Measurements from ENCODE around the gene RASAL1.

Gene RASAL1

DNA sequence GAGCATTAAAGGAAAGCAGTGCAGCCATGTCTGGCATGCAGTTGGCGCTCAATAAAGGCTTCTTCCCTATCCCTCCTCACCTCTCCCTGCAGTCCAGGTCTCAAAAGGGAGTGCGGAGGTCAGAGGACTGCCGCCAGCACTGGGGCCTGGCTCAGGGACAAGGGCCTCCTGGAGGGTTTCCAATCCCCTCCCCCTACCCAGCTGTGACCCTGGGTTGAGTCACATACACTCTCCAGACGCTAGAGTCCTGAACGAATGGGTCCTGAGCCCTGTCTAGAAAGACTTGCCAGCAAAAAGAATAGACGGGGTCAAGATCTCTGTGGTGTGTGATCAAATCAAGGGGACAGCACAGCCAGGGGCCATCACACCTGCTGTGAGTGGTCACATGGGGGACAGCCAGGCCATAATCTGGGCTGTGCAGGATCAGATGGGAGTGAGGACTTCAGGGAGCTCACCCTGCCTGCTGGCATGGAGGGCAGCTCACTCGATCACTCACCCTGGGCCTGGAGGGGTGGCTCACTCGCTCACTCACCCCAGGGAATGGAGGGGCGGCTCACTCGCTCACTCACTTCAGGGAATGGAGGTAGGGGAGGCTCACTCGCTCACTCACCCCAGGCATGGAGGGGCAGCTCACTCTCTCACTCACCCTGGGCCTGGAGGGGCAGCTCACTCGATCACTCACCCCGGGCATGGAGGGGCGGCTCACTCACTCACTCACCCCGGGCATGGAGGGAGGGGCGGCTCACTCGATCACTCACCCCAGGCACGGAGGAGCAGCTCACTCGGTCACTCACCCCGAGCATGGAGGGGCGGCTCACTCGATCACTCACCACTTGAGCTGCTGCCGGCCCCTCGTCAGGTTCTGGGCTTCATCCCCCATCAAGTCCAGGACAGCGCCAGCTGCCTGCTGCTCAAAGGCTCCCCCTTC lies 26.8 kb upstream of the RASAL1 start:
- DNase-seq (ENCODE audit: extremely low read depth in 1 of 2, low read depth in 1 of 2): no peak

DNA sequence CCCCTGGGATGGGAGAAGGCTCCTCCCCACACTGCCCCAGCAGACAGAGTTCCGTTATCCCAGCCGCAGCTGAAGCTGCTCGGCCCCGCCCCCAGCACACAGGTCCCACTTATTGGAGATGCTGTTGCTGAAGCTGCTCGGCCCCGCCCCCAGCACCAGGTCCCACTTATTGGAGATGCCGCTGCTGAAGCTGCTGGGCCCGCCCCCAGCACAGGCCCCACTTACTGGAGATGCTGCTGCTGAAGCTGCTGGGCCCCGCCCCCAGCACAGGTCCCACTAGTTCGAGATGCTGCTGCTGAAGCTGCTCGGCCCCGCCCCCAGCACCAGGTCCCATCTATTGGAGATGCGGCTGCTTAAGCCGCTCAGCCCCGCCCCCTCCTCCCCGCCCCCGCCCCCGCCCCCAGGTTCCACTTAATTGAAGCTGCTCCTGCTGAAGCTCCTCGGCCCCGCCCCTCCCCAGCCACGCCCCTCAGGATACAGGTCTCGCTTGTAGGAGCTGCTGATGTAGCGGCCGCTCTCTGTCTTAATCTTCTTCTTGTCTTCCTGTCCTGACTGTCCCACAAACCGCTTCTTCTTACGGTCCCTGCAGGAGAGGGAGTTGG lies 26.0 kb upstream of the RASAL1 start:
- no peak for DNase-seq (ENCODE audit: extremely low read depth in 1 of 2, low read depth in 1 of 2)

DNA sequence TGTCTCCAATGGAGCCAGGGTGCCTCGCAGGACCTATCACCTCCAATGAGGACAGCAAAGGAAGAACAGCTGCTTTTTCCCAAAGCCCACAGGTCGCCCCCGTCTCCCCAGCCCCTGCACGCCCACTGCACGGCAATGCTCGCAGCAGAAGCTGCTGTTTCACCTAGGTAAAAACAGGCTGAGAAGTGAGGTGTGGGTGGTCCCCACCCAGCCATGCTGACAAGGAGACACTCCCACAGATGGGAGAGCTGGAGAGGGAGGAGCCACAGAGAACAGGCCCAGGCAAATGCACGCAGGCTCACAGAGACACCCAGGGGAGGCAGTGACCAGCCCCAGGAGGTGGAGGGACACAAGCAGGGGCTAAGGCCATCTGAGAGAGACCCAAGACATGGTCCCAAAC lies 24.4 kb upstream of the RASAL1 start:
- no peak for DNase-seq (ENCODE audit: extremely low read depth in 1 of 2, low read depth in 1 of 2)

DNA sequence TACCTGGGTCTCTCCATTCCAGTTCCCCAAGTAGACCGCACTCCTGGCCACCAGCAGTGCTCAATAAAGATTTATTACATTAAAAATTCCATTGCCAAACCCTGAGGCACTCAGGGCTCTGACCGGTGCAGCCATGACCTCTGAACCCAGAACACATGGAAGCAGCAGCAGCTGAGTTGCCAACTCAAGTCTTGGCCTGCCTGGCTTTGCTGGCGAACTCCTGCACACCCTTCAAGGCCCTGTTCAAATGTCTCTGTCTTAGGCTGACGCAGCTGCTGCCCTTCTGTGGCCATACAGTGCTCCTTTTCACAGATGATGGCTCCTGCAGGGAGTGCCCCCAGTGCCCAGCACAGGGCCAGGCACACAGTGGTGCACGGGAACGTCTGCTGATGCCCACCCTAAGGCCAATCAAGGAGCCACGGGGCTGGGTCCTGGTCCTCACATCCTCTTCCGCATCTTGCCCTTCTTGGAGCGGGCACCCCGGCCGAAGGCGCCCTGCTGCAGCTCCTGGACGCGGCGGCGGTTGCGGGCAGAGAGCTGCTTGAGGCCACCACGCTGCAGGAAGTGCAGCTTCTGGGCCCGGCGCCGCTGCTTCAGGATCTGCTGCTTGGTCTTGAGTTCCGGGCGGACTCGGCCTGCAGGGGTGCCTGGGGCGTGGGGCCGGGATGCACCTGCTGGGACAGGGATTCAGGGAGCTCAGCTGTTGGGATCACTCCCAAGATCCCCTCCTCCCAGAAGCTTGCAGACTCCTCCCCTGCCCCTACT lies 23.1 kb upstream of the RASAL1 start:
- no peak for DNase-seq (ENCODE audit: extremely low read depth in 1 of 2, low read depth in 1 of 2)

DNA sequence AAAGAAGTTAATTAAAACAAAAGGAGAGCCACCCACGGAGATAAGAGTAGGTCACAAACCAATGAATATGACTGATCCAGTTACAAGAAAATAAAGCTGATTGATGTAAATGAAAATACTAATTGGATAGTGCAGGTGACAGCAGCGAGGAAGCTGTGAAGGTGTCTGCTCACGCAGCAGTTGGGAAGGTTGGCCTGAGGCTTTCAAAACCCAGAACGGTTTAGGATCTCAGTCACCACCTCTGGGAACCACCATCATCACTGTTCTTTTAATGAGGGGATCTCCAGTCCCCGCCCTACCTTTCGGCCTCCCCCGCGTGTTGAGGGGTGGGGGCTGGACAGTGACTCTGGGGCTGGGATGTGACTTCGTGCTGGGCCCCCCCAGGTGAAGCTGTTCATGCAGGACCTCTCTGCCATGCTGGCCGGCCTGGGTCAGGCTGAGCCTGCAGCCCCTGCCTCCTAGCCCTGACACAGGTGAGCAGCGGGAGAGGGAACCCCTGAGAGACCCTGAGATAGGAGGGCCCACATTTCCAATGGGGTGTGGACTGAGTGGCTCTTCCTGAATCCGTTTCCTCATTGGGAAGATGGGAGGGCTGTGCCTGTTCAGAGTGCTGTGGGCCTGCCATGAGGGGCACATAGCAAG lies 21.8 kb upstream of the RASAL1 start:
- no peak for DNase-seq (ENCODE audit: extremely low read depth in 1 of 2, low read depth in 1 of 2)

DNA sequence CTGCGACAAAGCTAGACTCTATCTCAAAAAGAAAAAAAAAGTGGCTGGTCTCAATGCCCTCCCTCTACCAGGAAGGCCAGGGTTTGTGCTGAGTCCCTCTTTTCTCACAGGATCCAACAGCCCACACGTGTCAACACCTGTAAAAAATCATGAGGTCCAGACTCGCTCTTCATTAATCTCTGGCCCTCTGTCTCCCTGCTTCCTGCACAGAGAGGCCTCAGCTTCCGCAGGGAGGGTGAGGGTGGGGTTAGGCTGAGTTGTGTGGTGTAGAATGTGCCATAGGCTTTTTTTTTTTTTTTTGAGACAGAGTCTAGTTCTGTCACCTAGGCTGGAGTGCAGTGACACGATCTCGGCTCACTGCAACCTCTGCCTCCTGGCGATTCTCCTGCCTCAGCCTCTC lies 20.1 kb upstream of the RASAL1 start:
- DNase-seq (ENCODE audit: extremely low read depth in 1 of 2, low read depth in 1 of 2): no peak

DNA sequence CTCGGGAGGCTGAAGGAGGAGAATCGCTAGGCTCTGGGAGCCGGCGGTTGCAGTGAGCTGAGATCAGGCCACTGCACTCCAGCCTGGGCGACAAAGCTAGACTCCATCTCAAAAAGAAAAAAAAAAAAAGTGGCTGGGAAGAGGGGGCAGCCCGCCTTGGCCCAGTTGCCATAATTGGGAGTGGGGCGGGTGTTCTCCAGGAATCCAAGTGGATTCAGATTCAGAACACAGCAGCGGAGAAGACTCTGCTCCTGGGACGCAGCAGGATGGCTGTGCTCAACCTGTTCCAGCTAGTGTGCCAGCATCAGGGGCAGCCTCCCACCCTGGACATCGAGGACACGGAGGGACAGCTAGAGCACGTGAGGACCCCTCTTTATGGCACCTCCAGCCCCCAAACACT lies 19.5 kb upstream of the RASAL1 start:
- DNase-seq (ENCODE audit: extremely low read depth in 1 of 2, low read depth in 1 of 2): no peak

DNA sequence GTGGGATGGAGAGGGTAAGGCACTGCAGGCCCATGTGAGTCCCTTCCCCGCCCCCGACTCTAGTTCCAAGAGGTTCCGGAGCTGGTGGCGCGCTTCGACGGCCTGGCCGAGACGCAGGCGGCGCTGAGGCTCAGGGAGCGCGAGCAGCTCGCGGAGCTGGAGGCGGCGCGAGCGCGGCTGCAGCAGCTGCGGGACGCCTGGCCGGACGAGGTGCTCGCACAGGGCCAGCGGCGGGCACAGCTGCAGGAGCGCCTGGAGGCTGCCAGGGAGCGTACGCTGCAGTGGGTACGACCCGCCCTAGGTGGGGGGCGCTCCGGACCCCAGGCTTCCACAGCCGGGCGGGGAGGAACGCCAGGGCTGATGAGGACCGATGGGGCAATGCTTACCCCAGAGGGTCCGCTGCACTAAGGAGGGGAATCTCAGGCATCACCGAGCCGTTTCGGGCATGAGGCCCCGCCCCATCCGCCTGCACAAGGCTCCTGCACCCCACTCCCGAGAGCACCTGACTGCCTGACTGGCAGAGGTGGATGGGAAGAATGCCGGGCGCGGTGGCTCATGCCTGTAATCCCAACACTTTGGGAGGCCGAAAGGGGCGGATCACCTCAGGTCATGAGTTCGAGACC lies 18.9 kb upstream of the RASAL1 start:
- no peak for DNase-seq (ENCODE audit: extremely low read depth in 1 of 2, low read depth in 1 of 2)

DNA sequence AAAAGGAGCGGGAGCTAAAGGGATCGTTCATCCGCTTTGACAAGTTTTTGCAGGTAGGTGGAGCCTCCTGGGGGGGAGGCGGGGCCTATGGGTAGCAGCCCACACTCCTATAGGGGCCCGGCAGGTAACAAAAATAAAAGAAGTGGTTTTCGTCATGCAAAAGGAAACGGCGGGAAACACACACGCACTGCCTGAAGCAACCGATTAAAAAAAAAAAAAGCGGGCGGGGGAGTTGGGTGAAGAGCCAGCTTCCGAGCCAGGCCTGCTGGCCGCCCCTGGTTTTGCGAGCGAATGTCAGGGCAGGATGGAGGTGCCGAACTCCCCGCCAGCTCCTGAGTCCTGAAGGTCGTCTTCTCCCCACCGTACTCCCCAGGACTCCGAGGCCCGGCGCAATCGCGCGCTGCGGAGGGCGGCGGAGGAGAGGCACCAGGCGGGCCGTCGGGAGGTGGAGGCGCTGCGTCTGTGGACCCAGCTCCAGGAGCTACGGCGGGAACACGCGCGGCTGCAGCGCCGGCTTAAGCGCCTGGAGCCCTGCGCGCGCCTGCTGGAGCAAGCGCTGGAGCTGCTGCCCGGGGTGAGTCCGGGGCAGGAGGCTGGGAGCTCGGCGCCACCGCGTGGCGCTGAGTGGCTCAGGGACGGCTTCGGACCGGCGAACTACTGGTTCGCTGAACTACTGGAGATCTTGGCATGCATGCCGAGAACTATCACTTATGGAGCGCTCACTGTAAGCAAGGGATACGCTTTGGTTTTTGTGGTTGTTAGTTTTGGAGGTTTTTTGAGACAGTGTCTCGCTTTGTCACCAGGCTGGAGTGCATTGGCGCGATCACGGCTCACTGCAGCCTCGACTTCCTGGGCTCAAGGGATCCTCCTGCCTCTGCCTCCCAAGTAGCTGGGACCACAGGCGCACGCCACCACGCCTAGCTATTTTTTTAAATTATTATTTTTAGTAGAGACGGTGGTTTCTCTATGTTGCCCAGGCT lies 17.6 kb upstream of the RASAL1 start:
- peak; percentile 5 to 13 for DNase-seq (ENCODE audit: extremely low read depth in 1 of 2, low read depth in 1 of 2)

DNA sequence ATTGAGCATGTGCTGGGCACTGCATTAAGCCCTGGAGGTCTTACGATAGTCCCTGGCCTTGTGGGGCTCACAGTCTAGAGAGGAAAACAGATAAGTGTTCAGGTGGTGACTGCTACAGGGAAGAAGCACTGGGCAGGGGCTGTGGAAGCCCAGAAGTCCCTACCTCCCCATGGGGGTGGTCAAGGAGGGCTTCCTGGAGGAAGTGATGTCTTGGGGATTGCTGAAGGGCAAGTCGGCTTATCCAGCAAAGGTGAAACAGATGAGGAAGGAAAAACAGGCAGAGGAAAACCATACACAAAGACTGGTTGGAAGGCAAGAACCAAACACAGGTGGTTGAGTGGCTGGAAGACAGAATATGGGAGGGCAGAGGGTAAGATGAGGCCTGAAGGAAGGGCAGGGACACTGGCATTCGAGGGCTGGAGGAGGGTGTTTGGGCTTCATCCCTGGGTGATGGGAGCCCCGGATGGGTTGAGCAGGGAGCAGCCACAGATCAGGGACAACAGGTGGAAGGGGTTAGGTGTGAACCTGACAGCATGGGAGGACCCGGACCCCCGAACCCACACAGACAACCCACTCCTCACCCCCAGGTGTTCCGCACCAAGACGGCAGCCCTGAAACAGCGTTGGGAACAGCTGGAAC lies 16.8 kb upstream of the RASAL1 start:
- DNase-seq (ENCODE audit: extremely low read depth in 1 of 2, low read depth in 1 of 2): no peak

DNA sequence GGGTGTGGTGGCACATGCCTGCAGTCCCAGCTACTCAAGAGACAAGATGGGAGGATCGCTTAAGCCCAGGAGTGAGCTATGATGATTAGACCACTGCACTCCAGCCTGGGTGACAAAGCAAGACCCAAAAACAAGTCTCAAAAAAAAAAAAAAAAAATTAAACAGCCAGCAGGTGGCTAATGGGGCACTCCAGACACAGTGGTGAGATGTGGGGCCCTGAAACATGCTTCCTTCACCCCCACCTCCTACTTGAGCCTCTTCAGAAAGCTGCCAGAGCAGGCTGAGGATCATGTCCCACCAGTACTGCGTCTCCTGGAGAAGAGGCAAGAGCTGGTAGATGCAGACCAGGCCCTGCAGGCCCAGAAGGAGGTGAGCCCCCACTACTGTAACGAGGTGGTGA lies 16.1 kb upstream of the RASAL1 start:
- no peak for DNase-seq (ENCODE audit: extremely low read depth in 1 of 2, low read depth in 1 of 2)

DNA sequence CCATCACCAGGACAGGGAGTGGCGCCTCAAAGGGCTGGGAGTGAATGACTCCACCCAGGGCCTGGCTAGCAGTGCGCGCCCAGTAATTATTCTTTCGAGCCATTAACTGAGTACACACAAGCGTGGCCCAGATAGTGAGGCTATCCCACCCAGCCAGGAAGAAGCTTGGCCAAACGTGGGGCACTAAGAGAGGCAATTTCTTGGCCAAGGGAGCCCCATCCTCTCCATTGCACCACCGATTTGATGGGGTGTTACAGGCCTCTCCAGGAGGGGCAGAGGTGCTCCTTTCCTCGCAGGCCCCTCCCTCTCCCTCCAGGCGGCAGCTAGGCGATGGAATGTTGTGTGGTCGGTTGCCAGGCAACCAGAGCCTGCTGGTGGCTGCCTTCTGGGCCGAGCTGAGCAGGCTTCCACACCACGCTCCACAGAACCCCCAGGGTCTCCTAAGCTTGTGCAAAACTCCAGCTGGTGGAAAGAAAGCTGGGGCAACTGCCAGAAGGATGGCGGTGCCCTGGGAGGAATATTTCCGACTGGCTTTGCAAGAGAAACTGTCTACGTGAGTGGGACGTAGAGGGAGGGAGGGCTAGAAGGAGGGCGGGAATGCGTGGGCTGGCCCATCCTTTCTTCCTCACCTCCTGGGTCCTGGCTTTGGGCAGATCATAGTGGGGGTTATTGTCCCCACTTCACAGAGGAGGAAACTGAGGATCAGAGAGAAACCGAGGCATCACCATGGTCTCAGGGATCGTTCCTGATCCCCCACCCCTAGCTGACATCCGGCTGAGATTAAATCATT lies 14.0 kb upstream of the RASAL1 start, which contains the start of gene CFAP73:
CFAP73 (plus strand) TSS at position 364 of the 790 bp plus-strand sequence; CDS start at position 498, 134 bp downstream.
- no peak for DNase-seq (ENCODE audit: extremely low read depth in 1 of 2, low read depth in 1 of 2)

DNA sequence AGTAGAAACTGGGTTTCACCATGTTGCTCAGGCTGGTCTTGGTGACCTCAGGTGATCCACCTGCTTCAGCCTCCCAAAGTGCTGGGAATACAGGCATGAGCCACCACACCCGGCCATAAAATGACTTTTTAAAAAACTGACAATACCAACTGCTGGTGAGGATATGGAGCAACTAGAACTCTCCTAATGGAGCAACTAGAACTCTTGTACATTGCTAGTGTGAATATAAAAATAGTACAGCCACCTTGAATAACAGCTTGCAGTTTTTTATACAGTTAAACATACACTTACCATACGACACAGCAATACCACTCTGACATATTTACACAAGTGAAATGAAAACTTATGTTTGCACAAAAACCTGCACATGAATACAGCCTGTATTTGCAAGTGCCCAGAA lies 11.4 kb upstream of the RASAL1 start:
- no peak for DNase-seq (ENCODE audit: extremely low read depth in 1 of 2, low read depth in 1 of 2)

DNA sequence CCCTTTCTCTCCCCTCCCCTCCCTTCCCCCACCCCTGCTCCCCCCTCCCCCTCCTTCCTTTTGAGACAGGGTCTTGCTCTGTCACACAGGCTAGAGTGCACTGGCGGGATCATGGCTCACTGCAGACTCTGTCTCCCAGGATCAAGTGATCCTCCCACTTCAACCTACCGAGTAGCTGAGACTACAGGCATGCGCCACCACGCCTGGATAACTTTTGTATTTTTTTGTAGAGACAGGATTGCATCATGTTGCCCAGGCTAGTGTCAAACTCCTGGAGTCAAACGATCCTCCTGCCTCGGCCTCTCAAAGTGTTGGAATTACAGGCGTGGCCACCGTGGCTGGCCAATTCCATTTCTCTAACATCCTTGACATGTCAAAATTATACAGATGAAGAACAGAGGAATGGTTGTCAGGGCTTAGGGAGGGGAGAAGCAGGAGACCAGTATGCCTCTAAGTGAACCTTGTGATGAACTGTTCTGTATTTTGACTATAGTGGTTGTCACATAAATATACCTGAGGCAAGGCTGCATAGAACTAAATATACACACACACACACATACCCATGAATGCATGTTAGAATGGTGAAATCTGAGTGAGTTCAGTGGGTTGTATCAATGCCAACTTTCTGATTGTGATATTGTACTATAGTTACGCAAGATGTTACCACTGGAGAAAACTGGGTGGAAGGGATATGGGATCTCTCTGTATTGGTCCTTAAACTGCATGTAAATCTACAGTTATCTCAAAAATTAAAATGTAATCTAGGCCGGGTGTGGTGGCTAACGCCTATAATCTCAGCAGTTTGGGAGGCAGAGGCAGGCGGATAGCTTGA lies 10.4 kb upstream of the RASAL1 start:
- no peak for DNase-seq (ENCODE audit: extremely low read depth in 1 of 2, low read depth in 1 of 2)

DNA sequence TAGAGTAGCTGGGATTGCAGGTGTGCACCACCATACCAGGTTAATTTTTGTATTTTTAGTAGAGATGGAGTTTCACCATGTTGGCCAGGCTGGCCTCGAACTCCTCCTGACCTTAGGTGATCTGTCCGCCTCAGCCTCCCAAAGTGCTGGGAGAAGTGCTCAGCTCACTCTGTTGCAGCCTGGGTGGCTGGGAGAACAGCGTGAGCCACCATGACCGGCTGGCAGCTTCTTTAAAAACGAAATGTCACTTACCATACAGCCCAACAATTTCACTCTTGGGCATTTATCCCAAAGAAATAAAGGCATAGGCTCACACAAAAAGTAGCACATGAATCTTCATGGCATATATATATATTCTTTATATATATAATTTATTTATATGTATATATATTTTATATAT lies 9.2 kb upstream of the RASAL1 start:
- no peak for DNase-seq (ENCODE audit: extremely low read depth in 1 of 2, low read depth in 1 of 2)

DNA sequence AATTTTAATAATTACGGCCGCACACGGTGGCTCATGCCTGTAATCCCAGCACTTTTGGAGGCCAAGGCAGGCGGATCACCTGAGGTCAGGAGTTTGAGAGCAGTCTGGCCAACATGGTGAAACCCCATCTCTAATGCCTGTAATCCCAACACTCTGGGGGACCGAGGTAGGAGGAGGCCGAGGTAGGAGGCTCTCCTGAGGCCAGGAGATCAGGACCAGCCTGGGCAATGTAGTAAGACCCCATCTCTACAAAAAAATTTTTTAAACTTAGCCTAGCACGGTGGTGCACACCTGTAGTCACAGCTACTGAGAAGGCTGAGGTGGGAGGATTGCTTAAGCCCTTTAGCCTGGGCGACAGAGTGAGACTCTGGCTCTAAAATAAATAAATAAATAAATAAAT lies 8.4 kb upstream of the RASAL1 start:
- no peak for DNase-seq (ENCODE audit: extremely low read depth in 1 of 2, low read depth in 1 of 2)

DNA sequence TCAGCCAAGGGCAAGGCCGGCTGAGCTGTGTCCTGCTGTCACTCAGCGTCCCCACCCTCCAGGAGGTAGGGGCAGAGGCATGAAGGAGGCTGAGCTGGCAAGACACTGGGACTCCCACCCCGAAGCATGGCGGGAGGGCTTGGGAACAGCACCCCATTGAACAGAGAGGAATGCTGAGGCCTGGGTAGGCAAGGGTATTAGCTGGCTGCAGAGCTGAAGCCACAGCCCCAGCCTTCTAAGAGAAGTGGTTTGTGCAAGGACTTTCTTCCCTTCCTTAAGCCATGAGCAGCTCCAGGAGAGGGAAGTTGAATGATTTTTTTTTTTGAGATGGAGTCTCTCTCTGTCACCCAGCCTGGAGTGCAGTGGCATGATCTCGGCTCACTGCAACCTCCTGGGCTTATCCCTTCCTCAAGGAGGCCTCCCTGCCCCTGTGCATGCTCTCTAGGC lies 7.3 kb upstream of the RASAL1 start:
- DNase-seq (ENCODE audit: extremely low read depth in 1 of 2, low read depth in 1 of 2): no peak

Measured in activated CD8-positive, alpha-beta memory T cell treated with anti-CD3 and anti-CD28 coated beads for 1 hour (primary cell).